Mesendoderm (in vitro differentiated cells): ENCODE measurements around the gene ANKS1A.
A peak's percentile ranks its signal among the peaks of the same experiment; 100 is the strongest.

ENCODE experiments used
- DNase-seq: peaks from one replicate; pipeline ENCODE4 v3.0.0; 2013
- H2AK5ac ChIP-seq: 2 replicates; pipeline ENCODE4 v1.6.1; 2013; ENCODE audit warnings: low read length, inconsistent platforms
- H2BK120ac ChIP-seq: 2 replicates; pipeline ENCODE4 v1.6.1; 2013; ENCODE audit warnings: low read depth, mild to moderate bottlenecking, low read length, moderate library complexity, mixed read lengths
- H2BK15ac ChIP-seq: replicated peaks from 2 replicates; pipeline ENCODE4 v1.6.1; 2013; ENCODE audit warnings: low read depth, mild to moderate bottlenecking, moderate library complexity
- H2BK5ac ChIP-seq: 2 replicates; pipeline ENCODE4 v1.6.1; 2013; ENCODE audit warnings: low read length, inconsistent platforms
- H3K18ac ChIP-seq: 2 replicates; pipeline ENCODE4 v1.6.1; 2013; ENCODE audit warnings: mild to moderate bottlenecking, low read length, mixed read lengths
- H3K23ac ChIP-seq: one replicate; pipeline ENCODE4 v1.6.1; 2013; ENCODE audit warnings: low read length
- H3K27ac ChIP-seq: 2 replicates; pipeline ENCODE4 v1.5.1; 2013; ENCODE audit warnings: low read depth, mild to moderate bottlenecking, inconsistent platforms, low read length, moderate library complexity
- H3K27me3 ChIP-seq: 2 replicates; pipeline ENCODE4 v1.6.1; 2013; ENCODE audit warnings: low read length, control low read depth, mild to moderate bottlenecking, inconsistent platforms; ENCODE audit not compliant: insufficient read depth, poor library complexity
- H3K36me3 ChIP-seq: 2 replicates; pipeline ENCODE4 v1.6.1; 2013; ENCODE audit warnings: low read length, inconsistent platforms; ENCODE audit not compliant: control insufficient read depth, insufficient read depth
- H3K4ac ChIP-seq: one replicate; pipeline ENCODE4 v1.6.1; 2013; ENCODE audit warnings: low read depth, mild to moderate bottlenecking, low read length, moderate library complexity
- H3K4me1 ChIP-seq: 2 replicates; pipeline ENCODE4 v1.6.1; 2013; ENCODE audit warnings: low read depth, low read length, inconsistent platforms; ENCODE audit not compliant: control insufficient read depth
- H3K4me2 ChIP-seq: 2 replicates; pipeline ENCODE4 v1.6.1; 2013; ENCODE audit warnings: low read length
- H3K4me3 ChIP-seq: 2 replicates; pipeline ENCODE4 v1.5.1; 2013; ENCODE audit warnings: mild to moderate bottlenecking, low read length
- H3K56ac ChIP-seq: one replicate; pipeline ENCODE4 v1.6.1; 2013; ENCODE audit warnings: low read length
- H3K79me1 ChIP-seq: 2 replicates; pipeline ENCODE4 v1.6.1; 2013; ENCODE audit warnings: low read length, inconsistent platforms
- H3K79me2 ChIP-seq: 2 replicates; pipeline ENCODE4 v1.6.1; 2013; ENCODE audit warnings: mild to moderate bottlenecking, low read length; ENCODE audit not compliant: control insufficient read depth, insufficient read depth
- H3K9ac ChIP-seq: 2 replicates; pipeline ENCODE4 v1.6.1; 2013; ENCODE audit warnings: low read length, inconsistent platforms
- H4K5ac ChIP-seq: one replicate; pipeline ENCODE4 v1.6.1; 2013; ENCODE audit warnings: low read length
- H4K8ac ChIP-seq: one replicate; pipeline ENCODE4 v1.6.1; 2013; ENCODE audit warnings: low read depth, mild to moderate bottlenecking, control low read depth, low read length, moderate library complexity
- WGBS: extraction: QIAGEN DNeasy Blood & Tissue Kit; methylation state at CpG from one replicate; pipeline ENCODE4 v1.1.7; 2013; ENCODE audit warnings: low lambda C conversion rate, missing lambda C conversion rate; ENCODE audit not compliant: insufficient coverage; ENCODE audit errors: extremely low coverage; 5-methylcytosine and 5-hydroxymethylcytosine counted together

The ANKS1A gene

GRCh38 chr6:35049900-35050756 is 161.1 kb downstream of the ANKS1A start:
- no peaks in the 10 kb centered on the region for H3K79me2 ChIP-seq
- H2BK5ac ChIP-seq, result no peak overlapping the region
- no peak overlapping the region for H3K4me3 ChIP-seq
- H4K8ac ChIP-seq, result no peak overlapping the region
- H3K27me3 ChIP-seq, result no peaks in the 10 kb centered on the region
- no peak overlapping the region for H2AK5ac ChIP-seq
- H3K56ac ChIP-seq, result peak overlapping the region; percentile 50
- no peak overlapping the region for H3K4me2 ChIP-seq
- no peak for DNase-seq
- H3K18ac ChIP-seq, result no peak overlapping the region
- H3K4me1 ChIP-seq, result peaks cover 13% of the 10 kb centered on the region
- no peak overlapping the region for H2BK120ac ChIP-seq
- peaks cover 3% of the 10 kb centered on the region for H3K79me1 ChIP-seq
- WGBS, result no CpG with 5 or more reads among the region's 10 CpGs
- H3K23ac ChIP-seq, result no peak overlapping the region
- H3K4ac ChIP-seq, result no peak overlapping the region
- no peak overlapping the region for H3K9ac ChIP-seq
- no peak overlapping the region for H3K27ac ChIP-seq
- no peak overlapping the region for H2BK15ac ChIP-seq
- no peaks in the 10 kb centered on the region for H3K36me3 ChIP-seq
- no peak overlapping the region for H4K5ac ChIP-seq

- H3K18ac ChIP-seq, result no peak overlapping the region
- H3K23ac ChIP-seq, result no peak overlapping the region
- H4K8ac ChIP-seq, result no peak overlapping the region
- H4K5ac ChIP-seq, result no peak overlapping the region
- H3K4me3 ChIP-seq, result no peak overlapping the region
- no peak overlapping the region for H3K4me2 ChIP-seq
- H3K27ac ChIP-seq, result no peak overlapping the region
- no peak overlapping the region for H3K9ac ChIP-seq
- no peaks in the 10 kb centered on the region for H3K27me3 ChIP-seq
- peaks cover 3% of the 10 kb centered on the region for H3K36me3 ChIP-seq
- WGBS, result no CpG with 5 or more reads among the region's 10 CpGs
- DNase-seq, result no peak
- H3K79me2 ChIP-seq, result no peaks in the 10 kb centered on the region
- H3K4me1 ChIP-seq, result peaks cover 10% of the 10 kb centered on the region
- H2BK120ac ChIP-seq, result no peak overlapping the region
- no peak overlapping the region for H2AK5ac ChIP-seq
- peaks cover 3% of the 10 kb centered on the region for H3K79me1 ChIP-seq
- no peak overlapping the region for H3K4ac ChIP-seq
- H3K56ac ChIP-seq, result no peak overlapping the region
- H2BK15ac ChIP-seq, result no peak overlapping the region
- H2BK5ac ChIP-seq, result no peak overlapping the region
These were observed 161.8 kb downstream of the ANKS1A start for GRCh38 chr6:35050757-35051330.

- Histone ChIP-seq H4K8ac (no peak overlapping the region), H3K79me1 (peaks cover 3% of the 10 kb centered on the region), H3K36me3 (peaks cover 3% of the 10 kb centered on the region), H2BK15ac (no peak overlapping the region), H2AK5ac (no peak overlapping the region), H2BK120ac (no peak overlapping the region), H3K27me3 (no peaks in the 10 kb centered on the region), H4K5ac (no peak overlapping the region), H3K4me1 (peaks cover 10% of the 10 kb centered on the region), H3K9ac (no peak overlapping the region), H3K79me2 (no peaks in the 10 kb centered on the region), H3K56ac (no peak overlapping the region), H3K18ac (no peak overlapping the region), H3K4me2 (no peak overlapping the region), H3K27ac (no peak overlapping the region), H3K4ac (no peak overlapping the region), H3K23ac (no peak overlapping the region), H3K4me3 (no peak overlapping the region), H2BK5ac (no peak overlapping the region)
- no peak for DNase-seq
- no CpG with 5 or more reads among the region's 7 CpGs for WGBS
These were observed 162.3 kb downstream of the ANKS1A start for GRCh38 chr6:35051396-35051795.

- H2BK15ac ChIP-seq, result no peak overlapping the region
- no peaks in the 10 kb centered on the region for H3K27me3 ChIP-seq
- peaks cover 10% of the 10 kb centered on the region for H3K4me1 ChIP-seq
These were observed 163.0 kb downstream of the ANKS1A start for GRCh38 chr6:35051997-35052583.

GRCh38 chr6:35052694-35053565 is 163.9 kb downstream of the ANKS1A start:
- H3K4me3 ChIP-seq, result no peak overlapping the region
- H3K4ac ChIP-seq, result no peak overlapping the region
- H3K79me2 ChIP-seq, result no peaks in the 10 kb centered on the region
- no peak for DNase-seq
- no peak overlapping the region for H2BK120ac ChIP-seq
- peaks cover 3% of the 10 kb centered on the region for H3K79me1 ChIP-seq
- no peak overlapping the region for H3K27ac ChIP-seq
- no peak overlapping the region for H3K23ac ChIP-seq
- no CpG with 5 or more reads among the region's 9 CpGs for WGBS
- no peak overlapping the region for H4K5ac ChIP-seq
- H3K9ac ChIP-seq, result no peak overlapping the region
- no peaks in the 10 kb centered on the region for H3K27me3 ChIP-seq
- H2AK5ac ChIP-seq, result no peak overlapping the region
- H3K4me2 ChIP-seq, result no peak overlapping the region
- no peak overlapping the region for H4K8ac ChIP-seq
- H2BK5ac ChIP-seq, result no peak overlapping the region
- H2BK15ac ChIP-seq, result no peak overlapping the region
- H3K4me1 ChIP-seq, result peaks cover 8% of the 10 kb centered on the region
- H3K18ac ChIP-seq, result no peak overlapping the region
- H3K56ac ChIP-seq, result no peak overlapping the region
- peaks cover 3% of the 10 kb centered on the region for H3K36me3 ChIP-seq

More at GRCh38 chr6:35051997-35052583, 163.0 kb downstream of the ANKS1A start:
- H2AK5ac ChIP-seq, result no peak overlapping the region
- H3K4me2 ChIP-seq, result no peak overlapping the region
- no peak overlapping the region for H3K4me3 ChIP-seq
- H2BK5ac ChIP-seq, result no peak overlapping the region
- H3K79me1 ChIP-seq, result peaks cover 3% of the 10 kb centered on the region
- H3K56ac ChIP-seq, result no peak overlapping the region
- H2BK120ac ChIP-seq, result no peak overlapping the region
- H3K18ac ChIP-seq, result no peak overlapping the region
- no peak overlapping the region for H3K9ac ChIP-seq
- H3K4ac ChIP-seq, result no peak overlapping the region
- peaks cover 3% of the 10 kb centered on the region for H3K36me3 ChIP-seq
- no peak for DNase-seq
- H4K5ac ChIP-seq, result no peak overlapping the region
- H3K79me2 ChIP-seq, result no peaks in the 10 kb centered on the region
- no peak overlapping the region for H3K23ac ChIP-seq
- WGBS, result no CpG with 5 or more reads among the region's 7 CpGs
- no peak overlapping the region for H4K8ac ChIP-seq
- H3K27ac ChIP-seq, result no peak overlapping the region
